ENCODE measurements around the gene BTRC.

The BTRC gene

GRCh38 chr10:101446947-101447346 lies 93.0 kb downstream of the BTRC start:
- DNase-seq = no peak

DNA sequence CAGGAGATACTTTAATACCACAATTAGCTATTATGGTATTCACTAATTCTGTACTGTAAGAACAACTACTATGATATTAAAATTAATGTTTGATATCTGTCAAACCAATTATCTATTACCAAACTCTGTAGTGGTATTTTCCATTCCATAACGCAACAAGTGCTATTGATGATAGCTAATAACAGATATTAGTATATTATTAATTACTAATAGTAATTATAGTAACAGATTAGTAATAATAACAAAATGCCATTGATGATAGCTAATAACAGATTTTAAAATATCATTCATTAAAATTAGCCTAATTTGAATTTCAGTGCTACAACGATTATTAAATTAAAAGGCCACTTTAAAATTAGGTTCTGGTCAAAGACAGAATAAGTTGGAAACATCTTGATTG lies 93.5 kb downstream of the BTRC start:
- no peak for DNase-seq

GRCh38 chr10:101450277-101451080 lies 96.5 kb downstream of the BTRC start:
- DNase-seq = no peak

DNA sequence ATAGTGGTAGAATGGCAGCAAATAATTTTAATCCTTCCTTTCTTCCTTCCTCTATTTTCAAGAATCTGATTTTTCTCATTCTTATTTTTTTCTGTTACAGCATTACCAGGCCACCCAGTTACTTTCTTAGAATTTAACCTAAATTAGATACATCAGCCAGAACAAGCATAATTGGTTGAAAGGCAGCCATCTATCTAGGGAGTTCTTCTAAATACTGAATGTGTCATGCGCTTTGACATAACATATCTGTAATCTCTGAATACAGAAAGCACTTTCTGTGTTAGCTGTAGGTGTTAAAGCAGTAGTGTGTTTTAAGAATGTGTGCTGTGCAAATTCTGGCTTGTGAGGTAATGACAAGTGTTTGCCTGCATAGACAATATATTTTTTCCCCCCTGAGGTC lies 97.3 kb downstream of the BTRC start:
- DNase-seq = no peak

DNA sequence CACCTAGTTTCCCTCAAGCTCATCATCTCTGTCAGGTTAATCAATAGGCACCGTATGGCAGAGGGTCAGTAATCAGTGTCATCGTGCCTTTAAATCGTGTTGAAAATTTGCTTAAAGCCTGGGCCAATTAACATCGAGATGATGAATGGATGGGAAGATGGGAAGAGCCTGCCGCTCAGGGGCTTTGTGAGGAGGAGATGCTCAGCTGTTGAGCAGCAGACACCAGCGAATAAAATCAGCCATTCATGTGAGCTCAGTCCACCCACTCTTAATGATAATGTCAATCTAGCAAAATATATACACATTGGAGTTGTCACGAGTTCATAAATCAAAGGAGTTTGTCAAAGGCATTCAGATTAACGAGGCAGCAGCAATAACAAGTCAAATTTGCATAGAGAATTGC lies 97.7 kb downstream of the BTRC start:
- DNase-seq = no peak

DNA sequence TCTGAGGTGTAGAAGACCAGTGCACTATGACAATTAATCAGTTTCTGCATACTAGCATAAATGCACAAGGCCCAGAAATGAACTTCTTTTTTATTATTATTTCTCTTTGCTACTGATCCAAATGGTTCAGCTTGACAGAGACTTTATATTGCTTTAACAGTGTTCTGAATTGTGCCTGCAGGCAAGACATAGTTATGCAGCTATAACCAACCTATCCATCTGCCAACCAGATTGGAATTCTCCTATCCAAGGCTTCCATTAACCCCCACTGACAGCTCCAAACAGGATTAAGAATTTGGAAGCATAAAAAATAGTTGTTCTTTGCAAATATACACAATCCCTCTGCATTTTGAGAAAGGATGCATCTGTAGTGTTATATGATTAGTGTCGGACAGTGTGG lies 98.2 kb downstream of the BTRC start:
- no peak for DNase-seq

DNA sequence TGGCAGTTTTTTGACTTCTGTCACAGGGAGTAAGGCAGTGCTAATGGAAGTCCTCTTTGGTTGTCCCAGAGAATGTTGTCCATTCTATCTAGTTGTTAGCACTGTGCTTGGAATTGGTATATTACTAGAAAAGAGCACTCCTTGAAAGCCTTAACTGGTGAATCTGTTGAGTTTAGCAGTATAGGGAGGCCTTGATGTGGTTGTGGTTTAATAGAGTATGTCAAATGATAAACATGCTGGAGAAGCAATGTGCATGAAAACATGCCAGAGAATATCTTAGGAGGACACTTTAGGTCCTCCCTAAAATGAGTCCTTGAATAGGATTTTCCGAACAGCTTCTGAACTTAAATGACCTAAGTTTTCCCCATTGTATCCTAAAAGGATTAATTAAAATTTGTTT lies 98.6 kb downstream of the BTRC start:
- DNase-seq = no peak

GRCh38 chr10:101453318-101453717 lies 99.4 kb downstream of the BTRC start:
- DNase-seq = no peak

DNA sequence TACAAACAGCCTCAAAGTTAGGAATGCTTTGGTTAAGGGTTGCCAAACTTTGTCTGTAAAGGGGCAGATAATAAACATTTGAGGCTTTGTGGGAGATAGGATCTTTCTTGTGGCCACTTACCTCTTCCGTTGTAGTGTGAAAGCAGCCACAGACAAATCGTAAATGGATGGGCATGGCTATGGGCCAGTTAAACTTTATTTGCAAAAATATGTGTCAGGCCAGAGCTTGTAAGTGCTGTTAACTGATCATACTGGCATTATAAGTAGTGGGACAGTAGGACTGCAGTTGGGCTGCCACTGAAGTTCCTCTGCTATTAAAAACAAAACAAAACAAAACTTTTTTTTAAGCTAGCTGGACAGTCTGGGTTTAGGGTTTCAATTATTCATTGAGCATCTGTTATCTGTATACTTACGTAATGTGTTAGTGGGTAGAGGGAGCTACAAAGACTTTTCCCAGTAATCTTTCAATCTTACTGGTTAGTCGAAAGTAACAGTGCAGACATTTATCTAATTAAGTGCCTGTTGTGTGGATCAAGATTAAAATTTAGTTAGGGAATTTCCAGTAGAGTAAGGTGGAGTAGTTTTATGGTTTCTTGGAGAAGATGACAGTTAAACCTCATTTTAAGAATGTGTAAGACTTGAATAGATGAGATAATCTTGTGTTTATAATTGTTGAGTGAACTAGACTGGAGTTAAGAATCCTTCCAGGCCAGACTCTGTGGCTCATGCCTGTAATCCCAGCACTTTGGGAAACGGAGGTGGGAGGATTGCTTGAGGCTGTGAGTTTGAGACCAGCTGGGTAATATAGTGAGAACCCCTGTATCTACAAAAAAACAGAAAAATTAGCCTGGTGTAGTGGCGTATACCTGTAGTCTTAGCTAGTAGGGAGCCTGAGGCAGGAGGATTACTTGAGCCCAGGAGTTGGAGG lies 100.1 kb downstream of the BTRC start:
- no peak for DNase-seq

- DNase-seq = no peak
Measured at GRCh38 chr10:101458869-101459268, 104.9 kb downstream of the BTRC start.

GRCh38 chr10:101464082-101464481 lies 110.1 kb downstream of the BTRC start:
- no peak for DNase-seq

- DNase-seq = no peak
Measured at GRCh38 chr10:101464599-101464998, 110.6 kb downstream of the BTRC start.

- no peak for DNase-seq
Measured at GRCh38 chr10:101466016-101466912, 112.3 kb downstream of the BTRC start.

GRCh38 chr10:101467286-101467770 lies 113.4 kb downstream of the BTRC start:
- DNase-seq = no peak

GRCh38 chr10:101468159-101468558 lies 114.2 kb downstream of the BTRC start:
- no peak for DNase-seq

DNA sequence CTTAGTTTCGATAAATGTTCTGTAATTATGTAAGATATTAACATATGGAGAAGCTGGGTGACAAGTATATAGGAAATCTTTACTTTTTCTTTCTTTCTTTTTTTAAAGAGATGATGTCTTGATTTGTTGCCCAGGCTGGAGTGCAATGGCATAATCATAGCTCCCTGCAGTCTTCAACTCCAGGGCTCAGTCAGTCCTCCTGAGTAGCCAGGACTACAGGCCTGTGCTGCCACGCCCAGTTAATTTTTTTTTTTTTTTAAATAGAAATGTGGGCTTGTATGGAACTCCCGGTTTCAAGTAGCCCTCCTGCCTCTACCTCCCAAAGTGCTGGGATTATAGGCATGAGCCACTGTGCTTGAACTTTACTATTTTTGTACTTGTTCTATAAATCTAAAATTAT lies 122.4 kb downstream of the BTRC start:
- DNase-seq = no peak

GRCh38 chr10:101478956-101479355 lies 125.0 kb downstream of the BTRC start:
- no peak for DNase-seq

DNA sequence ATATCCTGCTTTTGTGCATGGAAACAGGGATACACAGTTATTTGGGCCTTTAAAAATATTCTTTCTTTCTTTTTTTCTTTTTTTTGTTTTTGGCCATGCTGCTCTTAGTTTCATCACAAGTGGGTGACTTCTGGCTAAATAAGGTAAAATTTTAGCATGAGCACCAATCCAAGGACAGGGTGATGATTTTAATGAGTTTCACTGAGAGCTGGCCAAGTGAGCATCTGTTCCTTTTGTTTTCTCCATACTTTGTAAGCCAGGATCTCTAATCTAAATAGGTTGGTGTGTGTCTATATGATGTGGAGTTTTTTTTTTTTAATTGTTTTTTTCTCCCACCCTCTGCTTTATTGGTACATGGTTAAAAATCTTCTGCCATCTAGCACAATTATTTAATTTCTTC lies 127.3 kb downstream of the BTRC start:
- no peak for DNase-seq

- no peak for DNase-seq
Measured at GRCh38 chr10:101482568-101482967, 128.6 kb downstream of the BTRC start.

- DNase-seq = no peak
Measured at GRCh38 chr10:101484175-101484745, 130.3 kb downstream of the BTRC start.

DNA sequence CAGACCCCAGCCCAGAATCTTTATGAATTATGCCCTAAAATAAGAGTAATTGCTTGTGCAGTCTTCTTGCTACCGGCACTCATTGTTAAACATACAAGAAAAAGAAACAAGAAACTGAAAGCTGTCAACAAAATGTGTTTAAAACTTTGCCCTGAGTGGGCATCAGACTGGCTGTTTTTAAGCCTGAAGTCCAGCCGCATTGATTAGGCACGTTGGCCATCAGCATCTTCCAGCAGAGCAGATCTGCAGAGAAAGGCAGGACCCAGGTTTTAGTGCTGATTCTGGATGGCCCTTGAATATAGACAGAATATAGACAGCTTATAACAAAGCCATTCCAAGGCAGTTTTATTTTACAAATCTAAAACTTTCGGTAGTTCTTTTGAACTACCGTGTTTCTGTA lies 131.2 kb downstream of the BTRC start:
- DNase-seq = no peak

Data from activated CD8-positive, alpha-beta memory T cell treated with anti-CD3 and anti-CD28 coated beads, Interleukin-2, amount 50 U/mL, for 4 hours (primary cell).